Activated T-cell treated with anti-CD3 and anti-CD28 coated beads, Interleukin-2, amount 50 U/mL, for 1 hour (primary cell): ENCODE results near the gene NPHP4.

Source experiments
- DNase-seq: peaks from one replicate; pipeline ENCODE4 v3.0.0-alpha.2; 2020

NPHP4 gene

DNA sequence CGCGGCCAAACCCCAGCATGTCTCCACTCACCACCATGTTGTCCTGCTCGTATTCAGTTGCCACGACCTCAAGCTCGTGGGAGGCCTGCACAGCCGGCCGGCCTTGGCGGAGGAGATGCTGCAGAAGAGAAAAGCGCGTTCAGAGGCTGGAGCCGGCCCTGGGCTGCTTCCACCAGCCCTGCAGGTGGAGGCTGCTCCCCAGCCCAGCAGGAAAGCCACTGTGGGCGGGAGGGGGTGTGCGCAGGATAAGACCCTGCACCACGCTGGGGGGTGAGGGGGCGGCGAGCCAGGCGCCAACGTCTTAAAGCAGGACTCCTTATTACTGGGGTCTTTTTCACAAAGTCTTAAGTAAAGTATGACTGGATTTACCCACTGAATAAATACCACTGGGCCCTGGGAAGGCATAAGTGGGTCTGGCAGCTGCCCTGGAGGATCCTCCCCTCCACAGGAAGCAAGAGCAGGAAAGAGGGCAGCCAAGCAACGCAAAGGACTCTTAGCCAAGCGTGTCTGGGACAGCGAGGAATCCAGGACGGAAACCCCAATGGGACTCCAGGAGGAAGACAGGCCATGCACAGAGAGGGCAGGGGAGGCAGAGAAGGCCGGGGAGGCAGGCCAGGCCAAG lies 104.8 kb downstream of the NPHP4 start:
- DNase-seq = no peak

DNA sequence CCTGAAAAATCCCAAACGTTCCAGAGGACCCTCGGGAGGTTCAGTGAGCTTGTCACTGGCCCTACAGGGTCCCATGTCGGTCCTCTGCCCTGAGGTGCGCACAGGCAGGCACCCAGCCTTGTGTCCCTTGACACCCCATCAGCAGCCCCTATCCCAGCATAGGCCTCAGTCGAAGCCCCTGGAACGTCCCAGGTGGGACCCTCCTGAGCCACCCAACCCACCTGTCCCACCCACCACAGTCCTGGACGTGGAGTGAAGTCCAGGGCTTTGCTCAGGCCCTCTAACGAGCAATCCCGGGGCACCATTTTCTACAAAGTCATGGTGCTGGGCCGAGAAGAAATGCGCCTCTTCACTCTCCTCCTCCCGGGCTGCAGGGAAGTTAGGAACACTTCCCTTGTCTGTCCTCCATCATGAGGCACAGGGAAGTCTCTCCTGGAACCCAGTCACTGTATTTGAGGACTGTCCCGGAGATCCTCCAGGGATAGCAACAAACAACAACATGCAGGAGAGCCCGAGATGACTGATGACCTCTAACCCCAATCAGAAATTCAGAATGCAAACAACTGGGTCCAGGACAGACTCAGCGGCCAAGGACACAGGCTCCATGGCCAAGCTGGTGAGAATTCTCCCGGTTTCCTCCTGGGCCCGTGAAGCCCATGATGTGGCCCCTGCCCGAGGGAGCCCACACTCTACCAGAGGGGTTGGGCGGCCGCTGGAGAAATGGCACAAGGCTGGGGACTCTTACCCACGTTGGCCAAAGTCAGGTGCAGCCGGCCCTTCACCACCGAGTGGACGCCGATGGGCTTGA lies 105.5 kb downstream of the NPHP4 start:
- DNase-seq = no peak

DNA sequence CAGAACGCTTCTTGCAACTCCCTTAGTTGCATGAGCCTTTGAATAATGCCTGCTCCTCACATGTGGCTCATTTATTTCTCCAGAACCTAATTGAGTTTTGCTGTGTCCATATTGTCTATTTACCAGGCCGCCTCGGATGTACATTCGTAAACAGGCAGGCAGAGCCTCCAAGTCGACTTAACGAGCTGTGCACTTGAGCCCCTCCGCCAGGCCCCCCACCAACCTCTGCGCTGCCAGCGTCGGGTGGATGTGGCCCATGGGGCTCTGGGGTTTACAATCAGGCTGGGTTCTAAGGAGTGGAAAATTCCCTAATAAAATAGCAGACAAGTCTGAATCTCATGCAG lies 106.1 kb downstream of the NPHP4 start:
- no peak for DNase-seq

DNA sequence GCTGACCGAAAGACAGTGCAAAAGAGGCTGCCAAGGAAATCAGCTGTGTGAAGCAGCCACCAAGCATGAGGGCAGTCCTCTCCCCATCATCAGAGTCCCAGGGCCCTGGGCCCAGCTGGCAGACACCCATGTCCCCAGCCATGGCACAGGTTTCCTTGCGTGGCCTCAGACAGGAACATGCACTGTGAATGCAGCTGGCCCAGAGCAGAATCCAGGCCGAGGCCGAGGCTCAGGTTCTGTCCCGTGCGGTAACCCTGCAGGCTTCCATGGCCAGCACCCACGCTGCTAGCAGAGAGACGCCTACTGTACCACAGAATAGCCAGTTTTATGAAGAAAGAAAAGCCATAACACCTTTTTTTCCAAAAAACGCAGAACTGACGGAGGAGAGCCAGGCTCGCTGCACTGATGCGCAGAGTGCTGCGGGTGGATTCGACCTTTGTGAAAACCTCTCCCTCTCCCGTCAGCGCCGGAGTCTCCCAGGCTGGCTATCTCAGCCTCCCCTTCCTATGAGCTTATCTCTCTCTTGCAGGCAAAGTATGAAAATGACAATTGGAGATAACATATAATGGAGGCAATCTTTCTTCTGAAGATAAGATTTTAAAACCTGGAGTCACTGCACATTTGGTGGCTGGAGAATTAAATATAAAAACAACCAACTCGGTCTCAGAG lies 106.6 kb downstream of the NPHP4 start:
- no peak for DNase-seq

DNA sequence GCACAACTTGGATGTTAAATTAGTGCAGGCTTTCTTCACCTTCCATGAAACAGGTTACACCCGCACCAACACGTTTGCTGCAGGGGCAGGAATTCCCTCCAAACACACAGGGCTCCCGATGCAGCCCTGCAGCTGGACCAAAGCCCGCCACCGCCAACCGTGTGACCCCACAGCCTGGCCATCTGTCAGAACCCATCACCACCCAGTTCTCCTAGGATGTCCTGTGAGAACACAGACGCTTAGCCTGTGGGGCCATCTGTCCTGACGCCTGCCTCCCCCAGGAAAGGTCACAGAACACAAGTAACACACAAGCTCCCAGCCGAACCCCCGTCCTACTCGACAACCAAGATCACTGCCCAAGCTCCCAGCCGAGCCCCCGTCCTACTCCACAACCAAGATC lies 108.1 kb downstream of the NPHP4 start:
- DNase-seq = no peak

DNA sequence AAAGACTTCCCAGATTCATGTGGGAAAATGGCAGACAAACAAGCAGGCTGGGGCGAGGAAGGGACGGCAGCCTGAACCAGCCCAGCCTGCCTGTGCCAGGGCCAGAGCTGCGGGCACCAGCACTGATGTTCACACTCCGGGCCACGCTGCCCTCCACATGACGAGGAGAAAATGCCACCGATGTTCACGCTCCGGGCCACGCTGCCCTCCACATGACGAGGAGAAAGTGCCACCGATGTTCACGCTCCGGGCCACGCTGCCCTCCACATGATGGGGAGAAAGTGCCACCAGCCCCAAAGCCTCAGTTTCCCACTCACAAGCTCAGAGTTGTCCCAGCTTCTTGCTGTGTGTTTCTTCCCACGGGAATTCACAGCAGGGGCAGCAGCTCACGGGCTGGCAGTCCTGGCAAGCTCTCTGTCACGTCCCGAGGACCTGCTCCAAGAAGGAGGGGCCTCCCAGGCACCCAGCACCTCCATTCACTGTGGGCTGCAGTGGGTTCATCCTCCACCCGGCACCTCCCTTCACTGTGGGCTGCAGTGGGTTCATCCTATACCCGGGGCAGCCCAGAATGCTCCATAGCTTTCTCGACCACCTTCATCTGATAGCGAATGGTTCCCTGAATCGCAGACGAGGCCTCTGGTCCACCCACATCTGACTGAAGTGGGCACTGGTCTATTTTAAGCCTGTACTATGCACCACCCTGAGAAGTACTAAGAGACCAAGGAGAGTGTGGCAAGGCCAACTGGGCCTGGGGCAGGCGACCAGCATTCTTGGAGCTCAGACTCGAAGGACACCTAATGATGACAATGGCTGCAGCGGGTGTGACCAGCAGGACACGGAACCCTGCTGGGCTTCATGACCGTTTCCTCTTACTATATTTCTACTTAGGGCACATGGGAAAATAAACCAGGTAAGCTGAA lies 108.8 kb downstream of the NPHP4 start:
- DNase-seq = no peak

DNA sequence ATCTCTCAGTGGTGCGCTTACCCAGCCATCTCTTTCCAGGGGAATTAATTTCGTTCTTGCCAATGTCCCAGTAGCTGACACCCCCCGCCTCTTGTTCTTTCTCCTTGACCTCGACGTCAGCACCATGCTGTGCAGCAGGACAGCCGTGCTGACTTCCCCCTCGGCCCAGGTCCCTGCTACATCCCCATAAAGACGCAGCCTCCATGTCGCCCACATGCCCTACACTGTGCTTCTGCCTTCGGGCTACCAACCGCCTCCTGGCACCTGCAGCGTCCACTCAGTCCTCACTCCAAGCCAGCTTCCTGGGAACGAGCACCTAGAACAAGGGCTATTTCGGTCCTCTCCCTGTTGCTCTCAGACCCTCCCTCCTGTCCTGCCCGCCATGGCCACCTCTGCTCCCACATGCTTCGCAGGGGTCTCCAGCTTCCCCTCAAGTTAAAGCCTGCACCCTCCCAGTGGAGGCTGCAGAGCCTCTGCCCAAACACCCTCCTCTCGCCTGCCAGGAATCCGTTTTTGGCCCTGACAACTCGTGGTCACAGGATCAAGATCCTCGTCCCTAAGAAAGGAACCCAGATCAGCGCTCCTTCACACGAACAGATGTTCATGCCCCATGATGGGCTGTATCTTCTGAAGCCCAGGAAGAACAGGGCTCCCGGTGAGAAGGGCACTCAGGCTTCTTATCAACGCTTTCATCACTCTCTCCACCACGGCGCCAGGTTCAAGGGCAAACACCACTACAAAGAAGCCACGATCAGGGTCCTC lies 109.7 kb downstream of the NPHP4 start:
- no peak for DNase-seq

DNA sequence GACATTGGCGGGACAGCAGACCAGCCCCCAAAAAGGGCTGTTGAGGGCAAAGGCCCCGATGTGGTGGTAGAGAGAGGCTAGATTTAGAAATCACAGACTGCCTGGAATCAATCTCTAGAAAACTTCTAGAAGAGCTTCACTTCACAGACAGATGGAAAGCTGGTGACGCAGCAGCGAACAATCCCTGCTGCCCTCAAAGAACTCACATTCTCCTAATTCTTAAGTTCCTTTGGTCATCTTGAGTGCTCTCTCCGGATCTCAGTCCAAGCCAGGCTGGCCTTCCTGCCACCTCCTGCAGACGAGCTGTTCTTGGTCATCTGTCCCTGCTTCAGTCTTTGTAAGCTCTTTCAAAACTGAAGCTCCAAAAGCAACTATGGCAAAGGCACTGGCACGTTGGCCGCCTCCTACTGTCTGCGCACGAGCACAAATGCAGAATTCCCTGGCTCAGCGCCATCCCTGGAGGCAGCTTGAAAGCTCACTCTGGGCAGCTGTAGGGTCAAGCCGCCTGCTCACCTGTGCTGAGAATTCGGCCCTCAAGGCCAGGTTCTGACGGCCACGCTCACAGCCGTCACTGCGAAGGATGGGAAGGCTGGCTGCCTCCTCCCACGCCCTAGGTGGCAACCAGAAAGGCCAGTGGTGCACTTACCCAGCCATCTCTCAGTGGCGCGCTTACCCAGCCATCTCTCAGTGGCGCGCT lies 110.6 kb downstream of the NPHP4 start:
- DNase-seq = no peak

DNA sequence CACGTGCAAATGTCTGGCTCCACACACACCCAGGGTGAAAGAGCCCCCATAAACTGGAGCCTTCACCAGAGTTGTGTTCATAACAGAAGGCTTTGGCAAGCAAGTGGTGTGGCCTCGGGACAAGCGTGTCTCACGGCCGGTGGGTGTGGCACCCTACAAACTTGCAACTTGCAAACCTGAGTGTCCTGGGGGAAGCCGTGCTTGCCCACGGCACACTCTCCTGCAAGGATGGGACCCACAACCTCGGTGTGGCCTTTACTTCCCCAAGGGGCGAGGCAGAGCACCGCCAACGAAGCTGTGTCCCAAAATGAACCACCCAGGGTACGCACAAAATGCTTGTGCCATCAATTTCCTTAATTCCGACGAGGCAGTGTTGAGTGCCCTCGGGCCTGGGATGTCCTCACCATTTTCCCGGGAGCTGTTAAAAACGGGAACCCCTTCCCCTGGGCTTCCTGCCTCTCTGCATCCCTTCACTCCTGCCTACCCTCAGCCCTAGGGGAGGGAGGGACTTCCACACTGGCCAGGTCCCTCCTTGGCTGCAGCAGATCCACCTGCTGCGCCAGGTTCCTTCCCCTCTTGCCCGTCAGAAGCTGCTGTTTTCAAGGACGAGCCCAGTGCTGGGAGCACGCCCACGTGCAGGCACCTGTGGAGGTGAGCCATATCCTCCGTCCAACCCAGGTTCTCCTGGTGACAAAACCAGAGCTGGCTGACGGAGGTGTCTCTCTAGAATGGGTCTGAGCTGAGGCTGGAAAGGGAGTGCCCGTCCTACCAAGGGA lies 111.4 kb downstream of the NPHP4 start:
- DNase-seq = no peak

DNA sequence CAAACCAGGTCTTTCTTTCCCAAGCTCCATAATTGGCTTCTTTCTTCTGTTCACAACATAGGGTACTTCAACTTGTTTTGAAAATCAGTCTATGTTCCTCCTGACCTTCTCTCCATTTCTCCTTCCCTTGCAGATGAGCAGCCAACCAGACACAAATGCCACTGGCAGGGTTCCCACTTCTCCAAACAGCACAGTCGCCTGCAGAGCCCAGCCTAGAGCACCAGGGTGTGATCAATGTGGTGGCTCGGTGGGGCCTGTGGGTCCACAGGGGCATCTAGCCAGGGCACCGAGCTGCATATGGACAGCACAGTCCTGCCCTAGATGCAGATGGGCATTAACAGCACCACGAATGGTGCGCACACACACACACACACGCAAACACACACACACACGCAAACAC lies 112.8 kb downstream of the NPHP4 start:
- no peak for DNase-seq

DNA sequence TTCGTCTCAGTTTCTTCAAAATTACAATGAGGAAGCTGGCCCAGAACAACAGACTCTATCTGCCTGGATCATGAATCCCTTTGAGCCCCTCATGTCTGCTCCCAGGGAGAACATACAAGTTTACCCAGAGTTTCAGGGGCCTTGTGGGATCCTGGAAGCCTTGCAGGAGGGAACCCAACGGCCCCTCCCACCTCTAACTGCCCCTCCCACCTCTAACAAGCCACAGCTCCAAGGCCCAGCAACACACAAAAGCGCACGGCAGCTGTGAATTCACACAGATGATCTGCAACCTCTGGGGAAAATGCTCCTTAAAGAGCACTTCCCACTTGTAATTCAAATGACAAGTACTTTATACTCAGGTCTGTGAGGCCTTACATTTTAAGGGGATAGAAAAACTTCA lies 113.3 kb downstream of the NPHP4 start:
- no peak for DNase-seq

DNA sequence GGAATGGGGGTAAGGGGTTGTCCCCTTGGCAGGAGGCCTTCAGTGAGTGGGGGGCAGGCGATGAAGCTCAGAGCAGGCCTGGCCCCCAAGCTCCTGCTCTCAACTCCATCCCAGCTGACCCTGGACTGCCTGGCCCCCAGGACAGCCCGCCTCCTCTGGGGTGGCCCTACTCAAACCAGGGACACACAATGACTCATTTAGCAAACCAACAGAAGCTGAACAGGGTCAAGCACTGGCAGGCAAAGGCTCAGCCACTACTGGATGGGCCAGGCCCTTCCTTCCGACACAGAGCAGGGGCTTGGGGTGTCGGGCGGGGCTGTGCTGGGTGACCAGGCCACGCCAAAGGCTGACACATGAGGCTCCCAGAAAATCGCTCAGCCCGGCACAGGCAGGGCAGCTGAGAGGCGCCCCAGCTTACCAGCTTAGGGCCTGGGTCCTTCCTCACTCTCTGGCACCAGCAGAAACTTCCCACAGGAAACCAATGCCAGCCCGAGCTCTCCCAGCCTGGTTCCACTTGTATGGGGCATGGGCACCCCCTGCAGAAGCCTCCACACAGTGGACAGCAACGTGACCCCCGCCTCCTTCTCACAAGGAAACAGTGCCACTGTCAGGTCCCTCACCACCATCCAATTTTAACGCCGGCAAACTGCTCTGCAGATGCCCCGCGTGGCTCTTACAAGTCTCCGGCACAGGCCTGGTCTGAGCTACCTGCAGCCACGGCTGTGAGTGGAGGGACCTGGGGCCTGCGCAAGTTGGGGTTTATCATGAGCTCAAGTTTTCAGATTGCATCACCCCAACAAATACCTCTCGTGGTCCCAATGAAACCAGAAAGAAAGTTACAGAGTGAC lies 114.3 kb downstream of the NPHP4 start:
- DNase-seq = no peak

DNA sequence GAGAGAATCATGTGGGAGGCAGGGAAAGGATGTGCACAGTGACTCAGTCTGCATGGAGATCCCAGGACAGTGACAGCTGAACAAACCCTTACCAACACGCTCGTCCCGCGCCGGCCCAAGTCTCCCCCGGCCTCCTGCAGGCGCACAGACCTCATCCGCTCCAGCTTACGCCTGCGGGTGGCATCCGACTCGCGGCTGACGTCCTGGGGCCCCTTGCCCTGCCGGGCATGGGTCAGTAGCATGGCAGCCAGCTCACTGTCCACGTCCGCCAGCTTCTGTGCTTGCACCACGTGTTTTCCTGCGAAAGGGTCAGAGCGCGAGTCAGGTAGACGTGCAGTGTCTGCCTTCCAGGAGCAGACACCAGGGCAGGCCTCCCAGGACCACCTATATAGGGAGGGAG lies 115.2 kb downstream of the NPHP4 start:
- no peak for DNase-seq

DNA sequence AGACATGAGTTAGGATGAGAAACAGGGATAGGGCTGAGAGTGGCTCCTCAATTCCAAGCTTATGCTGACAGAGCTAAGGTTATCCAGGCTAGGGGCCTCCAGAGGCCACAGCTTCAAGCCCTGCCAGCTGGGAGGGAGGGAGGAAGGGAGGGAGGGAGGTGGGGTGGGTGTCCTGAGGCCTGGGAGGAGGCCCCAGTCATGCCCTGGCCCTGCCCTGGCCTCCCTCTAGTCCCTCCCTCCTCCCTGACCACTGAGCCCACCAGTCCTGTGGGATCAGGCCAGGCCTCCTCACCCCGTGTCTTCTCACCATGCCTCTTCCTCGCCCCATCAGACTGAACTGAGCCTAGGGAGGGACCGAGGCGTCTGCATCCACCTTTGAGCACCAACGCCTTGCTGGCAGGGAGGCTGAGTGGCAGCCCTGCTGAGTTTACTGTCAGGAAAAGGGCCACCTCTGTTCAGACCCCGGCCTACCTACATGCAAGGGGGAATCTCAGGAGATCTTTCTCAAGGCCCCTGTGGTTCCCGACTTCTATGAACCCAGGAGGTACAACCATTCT lies 116.1 kb downstream of the NPHP4 start:
- DNase-seq = no peak

DNA sequence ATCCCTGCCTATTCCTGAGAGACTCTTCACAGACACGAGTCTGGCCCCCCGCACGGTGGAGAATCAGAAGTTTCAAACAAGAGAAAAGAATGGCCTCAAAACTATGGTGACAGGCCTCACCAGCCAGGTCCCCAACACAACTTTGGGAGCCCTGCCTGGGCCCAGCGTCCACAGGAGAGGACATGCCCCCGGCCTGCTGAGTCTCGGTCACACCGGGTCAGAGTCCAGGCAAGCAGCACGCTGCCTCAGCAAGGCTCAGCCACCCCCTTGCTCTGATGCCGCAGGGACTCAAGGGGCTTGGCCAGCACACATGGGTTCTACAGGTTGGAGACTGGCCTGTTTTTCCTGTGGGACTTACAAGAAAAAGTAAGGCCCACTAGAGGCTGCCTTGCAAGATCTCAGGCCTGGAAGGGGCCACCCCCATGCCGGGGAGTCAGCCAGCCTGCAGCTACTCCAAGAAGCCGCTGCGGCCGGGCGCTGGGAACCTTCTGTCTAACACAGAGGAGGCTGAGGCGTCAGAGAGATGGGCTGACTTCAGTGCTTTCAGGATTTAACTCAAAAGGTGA lies 116.8 kb downstream of the NPHP4 start:
- no peak for DNase-seq

DNA sequence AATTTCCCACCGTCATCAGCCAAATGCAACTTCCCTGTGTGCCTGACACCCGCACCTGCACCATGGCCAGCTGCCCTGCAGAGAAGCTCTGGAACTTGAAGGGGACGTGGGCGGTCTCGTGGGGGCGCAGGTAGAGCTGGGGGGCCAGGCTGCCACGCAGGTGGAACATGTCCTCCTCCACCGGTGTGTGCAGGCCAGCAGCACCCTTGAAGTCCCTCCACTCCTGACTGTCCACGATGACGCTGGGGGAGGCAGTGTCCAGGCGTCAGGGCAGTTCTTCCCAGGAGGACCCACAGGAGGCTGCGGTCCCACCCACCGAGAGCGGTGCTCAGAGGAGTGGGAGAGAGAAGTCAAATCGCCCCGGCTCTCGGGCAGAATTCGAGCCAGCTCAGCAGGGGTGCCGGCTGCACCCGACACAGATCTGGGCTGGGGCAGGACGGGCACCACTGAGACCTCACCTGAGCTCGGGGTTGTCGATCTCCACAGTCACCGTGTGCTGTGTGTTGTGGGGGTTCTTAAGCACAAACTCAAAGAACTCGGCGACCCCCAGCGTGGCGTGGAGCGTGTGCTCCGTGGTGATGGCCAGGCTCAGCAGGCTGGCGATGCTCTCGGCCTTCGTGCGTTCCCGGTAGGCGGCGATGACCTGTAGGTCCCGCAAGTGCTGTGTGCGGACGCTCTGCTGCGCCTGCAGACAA lies 117.7 kb downstream of the NPHP4 start:
- DNase-seq = no peak

DNA sequence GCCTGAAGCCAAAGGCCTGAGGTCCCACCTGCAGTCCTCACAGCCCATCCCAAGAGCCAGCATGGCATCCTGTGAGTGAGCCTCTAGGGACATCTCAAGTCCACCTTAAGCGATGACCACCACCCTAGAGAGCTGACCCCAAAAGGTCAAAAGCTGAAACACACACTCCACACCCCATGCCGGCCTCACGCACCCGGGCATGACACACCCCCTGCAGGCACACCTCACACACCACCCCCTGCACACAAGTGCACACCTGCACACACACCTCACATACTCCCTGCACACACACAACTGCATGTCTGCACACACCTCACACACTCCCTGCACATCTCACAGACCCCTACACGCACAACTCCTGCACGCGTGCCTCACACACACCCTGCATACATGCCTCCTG lies 118.7 kb downstream of the NPHP4 start:
- DNase-seq = no peak

DNA sequence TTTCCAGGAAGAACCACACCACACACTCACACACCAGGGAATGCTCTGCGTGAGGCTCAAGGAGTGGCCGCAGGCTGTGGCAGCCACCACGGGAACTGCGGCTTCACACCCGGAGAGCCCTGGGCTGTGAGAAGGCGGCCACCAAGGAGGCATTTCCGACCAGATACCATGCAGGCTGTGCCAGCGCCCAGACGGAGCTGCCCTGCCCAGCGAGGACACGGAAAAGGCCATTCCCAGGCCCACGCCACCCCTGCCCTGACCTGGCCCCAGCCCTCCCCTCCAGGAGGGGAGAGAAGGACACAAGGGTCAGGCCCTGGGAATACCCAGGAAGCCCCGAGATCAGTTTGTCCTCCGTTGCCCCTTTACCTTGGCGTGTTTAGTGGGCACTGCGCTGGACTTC lies 119.3 kb downstream of the NPHP4 start:
- no peak for DNase-seq
